Left cardiac atrium (tissue), 4 donors: Measurements from ENCODE around the gene METAP1D. TPM values are rescaled to one million over a fixed set of nuclear protein-coding genes. Genes with fewer than 3 reads are reported as not detected.
"Not testable (repeated sequence)": the region's sequence is repeated elsewhere in the genome, so short reads cannot be mapped to it uniquely, and the experiment has no call there.

Source experiments
- ATAC-seq, 2 donors: fragments of 200-7000 bp; cut with Tn5 transposase; one replicate each; pipeline ENCODE4 v1.9.1; 2020; ENCODE audit warnings: mild to moderate bottlenecking in 2 of 2, moderate library complexity in 2 of 2
- DNase-seq: peaks from one replicate; pipeline ENCODE4 v3.0.0-alpha.2; 2020
- intact Hi-C, 2 donors: fragments of 100-400 bp; cut with DNase I; formaldehyde crosslinking; loops; one replicate each; pipeline versions ENCODE4 v1.14.1 to v1.15.1; 2022 to 2023
- total RNA-seq, 2 donors: library from RNA; stranded (reverse); fragmentation: NEBNext Ultra II Directional; extraction: Animal tissue kit (Norgen Biotek cat#: 25700); gene quantifications; one replicate each; pipeline ENCODE4 v1.2.1, GENCODE V29; 2021
- donor health status: DM: no; HTN: yes; CAD: no.
- donor health status: DM: no; HTN: yes; CAD: no; lungs with severe emphysema.
- donor health status: DM: yes; HTN: yes; CAD: no.
- donor health status: Dilated cardiomyopathy.

The METAP1D gene
- total RNA-seq, 2 donors from 2014 or later: 3.4 to 5.4 TPM

GRCh38 chr2:171991027-171991426 lies 8.7 kb upstream of the METAP1D start:
- DNase-seq: no peak
- ATAC-seq: peak in 1 of 2 donors; percentile 85
- intact Hi-C loops: no loop called here

DNA sequence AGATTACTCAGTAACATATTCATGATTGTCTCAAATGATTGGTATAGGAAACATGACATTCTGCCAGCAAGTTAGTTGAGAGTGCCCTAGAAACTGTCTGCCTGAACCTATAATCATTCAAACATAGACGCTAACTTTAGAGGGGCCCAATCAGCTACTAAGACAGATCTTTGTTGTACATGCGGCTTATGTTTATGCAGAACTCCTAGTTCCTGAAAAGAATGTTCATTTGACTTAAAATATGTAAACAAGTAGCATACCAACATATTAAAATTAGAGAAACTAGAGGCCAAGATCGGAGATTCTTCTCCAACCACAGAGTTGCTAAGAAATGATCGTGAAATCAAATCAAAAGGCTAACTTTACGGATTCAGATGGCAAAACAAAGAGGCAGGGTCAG lies 4.2 kb upstream of the METAP1D start:
- ATAC-seq: no peak
- DNase-seq: no peak
- intact Hi-C loops: no loop called here

- DNase-seq (no peak), ATAC-seq (no peak)
- intact Hi-C loops: no loop called here
Observed at GRCh38 chr2:171996021-171996420, 3.7 kb upstream of the METAP1D start.

DNA sequence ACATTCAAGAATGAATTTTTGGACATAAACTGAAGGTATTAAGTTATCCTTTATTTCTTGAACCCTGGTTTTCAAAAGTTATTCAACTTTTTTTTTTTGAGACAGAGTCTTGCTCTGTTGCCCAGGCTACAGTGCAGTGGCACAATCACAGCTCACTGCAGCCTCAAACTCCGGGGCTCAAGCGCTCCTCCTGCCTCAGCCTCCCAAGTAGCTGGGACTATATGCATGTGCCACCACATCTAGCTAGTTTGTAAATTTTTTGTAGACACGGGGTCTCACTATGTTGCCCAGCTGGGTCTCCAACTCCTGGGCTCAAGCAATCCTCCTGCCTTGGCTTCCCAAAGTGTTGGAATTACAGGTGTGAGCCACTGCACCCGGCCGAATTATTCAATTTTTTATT lies 2.7 kb upstream of the METAP1D start:
- ATAC-seq, intact Hi-C loops, DNase-seq: not testable (repeated sequence)

DNA sequence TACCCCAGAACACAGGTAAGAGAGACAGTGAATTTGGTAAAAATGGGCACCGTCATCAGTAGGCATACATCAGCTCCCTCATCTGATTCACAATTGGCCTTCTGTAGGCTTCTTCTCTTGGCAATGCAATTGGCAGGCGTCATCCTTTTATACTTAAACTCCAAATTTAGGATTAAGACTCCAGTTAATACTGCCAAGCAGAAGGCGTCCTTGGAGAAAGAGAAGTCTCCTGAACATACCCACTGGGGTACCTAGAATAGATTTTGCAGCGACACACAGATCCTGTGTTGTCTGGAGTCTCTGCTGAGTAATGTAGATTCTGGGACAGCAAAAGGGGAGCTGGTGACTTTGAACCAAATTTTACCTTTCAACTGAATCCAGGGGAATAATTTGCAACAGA lies 592 bp upstream of the METAP1D start:
- intact Hi-C loops: no loop called here
- DNase-seq (no peak), ATAC-seq (peak in 1 of 2 donors; percentile 7)

GRCh38 chr2:172000696-172001361 lies 1.1 kb downstream of the METAP1D start:
- intact Hi-C loops: no loop called here
- no peak for ATAC-seq
- DNase-seq: no peak

DNA sequence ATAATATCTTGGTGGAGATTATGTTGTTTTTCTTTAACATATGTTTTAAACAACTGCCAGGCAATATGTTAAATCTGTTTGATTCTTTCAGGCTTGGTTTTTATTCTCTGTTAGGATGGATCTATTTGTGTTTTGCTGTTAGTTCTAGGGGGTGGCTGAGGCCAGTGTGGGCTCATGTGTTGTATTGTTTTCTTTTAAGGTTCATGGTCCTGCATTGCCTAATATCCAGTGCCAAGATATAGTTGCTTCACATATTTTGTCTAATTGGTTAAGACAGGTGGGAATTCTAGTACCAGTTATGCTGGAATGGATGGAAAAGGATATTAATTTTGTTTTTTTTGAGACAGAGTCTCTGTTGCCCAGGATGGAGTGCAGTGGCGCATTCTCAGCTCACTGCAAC lies 7.6 kb downstream of the METAP1D start:
- intact Hi-C loops: no loop called here
- no peak for ATAC-seq
- no peak for DNase-seq

DNA sequence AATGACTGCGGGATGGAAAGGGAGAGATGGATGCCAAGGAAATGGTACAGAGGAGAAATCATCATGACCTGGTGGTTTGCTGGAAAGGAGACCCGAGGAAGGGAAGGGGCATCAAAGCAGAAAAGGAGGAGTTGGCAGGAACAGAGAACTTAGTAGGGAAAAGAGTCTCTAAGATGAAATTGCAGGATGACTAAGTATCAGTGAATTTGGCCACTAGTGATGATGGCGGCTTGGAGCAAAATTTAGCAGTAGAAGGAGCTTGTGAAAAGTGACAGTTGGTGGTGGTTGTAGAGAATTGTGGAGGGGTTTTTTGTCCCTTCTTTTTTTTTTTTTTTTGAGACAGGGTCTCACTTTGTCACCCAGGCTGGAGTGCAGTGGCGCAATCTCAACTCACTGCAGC lies 10.1 kb downstream of the METAP1D start:
- intact Hi-C loops: no loop called here
- ATAC-seq (no peak), DNase-seq (no peak)

DNA sequence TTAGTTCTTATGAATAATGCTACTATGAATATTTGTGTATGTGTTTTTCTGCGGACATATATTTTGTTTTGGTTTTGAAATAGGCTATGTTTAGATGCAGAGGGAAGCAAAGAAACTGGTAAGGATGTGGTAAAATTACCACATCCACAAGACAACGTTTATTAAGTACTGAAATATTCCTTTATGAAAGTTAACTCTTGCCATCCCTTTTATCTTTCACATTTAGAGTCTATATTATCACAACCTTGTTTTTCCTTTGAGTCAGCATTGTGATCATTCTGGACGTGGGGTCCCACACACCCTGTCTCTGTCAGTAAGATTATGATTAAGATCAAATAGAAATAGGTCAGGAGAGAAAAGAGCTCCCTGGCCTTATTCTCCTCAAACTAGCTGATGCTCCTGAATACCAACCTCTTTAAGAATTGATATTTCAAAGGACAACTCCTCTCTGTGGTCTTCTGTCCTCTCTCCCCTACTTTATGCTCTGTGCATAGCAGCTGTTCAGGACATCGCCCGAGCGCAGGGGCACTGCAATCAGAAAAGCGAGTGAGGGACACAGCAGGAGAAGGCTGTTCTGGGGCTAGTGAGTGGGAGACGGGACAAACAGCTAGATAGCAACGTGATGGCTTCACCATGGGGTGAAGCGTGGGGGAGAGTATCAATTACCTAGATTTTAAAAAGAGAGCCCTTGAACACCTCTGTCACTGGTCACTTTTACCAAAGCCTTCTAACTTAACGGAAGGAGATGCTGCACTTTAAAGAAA lies 12.2 kb downstream of the METAP1D start:
- intact Hi-C loops: no loop called here
- DNase-seq: no peak
- no peak for ATAC-seq

- DNase-seq: no peak
- no peak for ATAC-seq
- intact Hi-C loops: no loop called here
Observed at GRCh38 chr2:172012677-172013391, 13.1 kb downstream of the METAP1D start.

GRCh38 chr2:172013396-172013795 lies 13.6 kb downstream of the METAP1D start:
- DNase-seq: no peak
- ATAC-seq: no peak
- intact Hi-C loops: no loop called here

DNA sequence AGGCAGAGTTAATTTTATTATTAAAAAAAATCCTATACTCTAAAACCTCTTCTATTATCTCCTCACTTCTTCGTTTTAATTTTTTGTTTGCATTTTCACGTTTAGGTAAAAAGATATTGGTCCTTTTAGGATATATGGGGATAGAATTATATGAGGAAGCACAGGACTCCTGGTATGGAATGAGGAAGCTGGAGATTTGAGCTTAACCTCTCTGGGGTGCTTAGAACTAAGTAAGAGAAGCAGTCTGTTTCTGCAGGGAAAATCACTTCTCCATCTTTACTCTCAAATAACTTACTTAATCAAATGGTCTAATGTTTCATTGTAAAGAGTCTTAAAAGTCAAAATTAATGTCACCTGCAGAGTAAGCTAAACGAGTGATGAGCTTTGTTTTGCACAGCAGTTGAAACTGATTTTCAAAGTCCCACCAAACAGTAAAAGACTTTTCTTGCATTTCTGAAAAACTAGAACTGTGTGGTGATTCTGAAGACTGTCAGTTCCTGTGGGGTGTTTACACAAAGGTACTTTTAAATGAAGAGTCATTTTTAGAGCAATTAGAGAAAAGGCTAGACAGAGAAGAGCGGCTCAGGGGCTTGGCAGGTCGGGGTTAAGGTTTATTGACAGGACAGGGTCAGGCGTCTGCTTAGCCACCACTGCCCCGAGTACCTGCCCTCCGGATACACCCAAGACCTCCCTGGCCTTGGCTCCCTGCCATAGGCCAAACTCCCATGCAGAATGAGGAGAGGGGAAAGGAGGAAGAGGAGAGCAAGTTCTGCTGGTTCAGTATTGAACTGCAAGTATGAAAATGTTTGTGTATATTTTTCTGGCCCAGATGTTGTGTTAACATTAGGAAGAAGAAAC lies 21.6 kb downstream of the METAP1D start:
- ATAC-seq (no peak), DNase-seq (no peak)
- intact Hi-C loops: no loop called here

DNA sequence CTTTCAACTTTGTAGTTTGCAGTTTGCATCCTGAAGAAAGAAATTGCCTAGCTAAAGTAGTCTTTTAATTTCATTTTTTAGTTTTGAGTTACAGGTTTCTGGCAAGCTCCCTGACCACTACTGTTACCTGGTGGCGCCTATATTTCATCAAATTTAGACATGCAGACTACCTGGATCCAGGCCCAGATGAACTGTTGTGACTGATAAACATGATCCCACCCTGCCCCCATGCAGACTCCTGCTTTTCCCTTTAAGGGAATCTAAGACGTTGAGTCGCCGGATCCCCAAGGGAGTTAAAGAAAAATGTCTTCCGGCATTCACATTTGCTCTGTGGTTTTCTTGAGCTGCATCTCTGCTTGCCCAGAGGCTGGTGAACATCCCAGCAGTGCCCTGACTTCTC lies 22.2 kb downstream of the METAP1D start:
- intact Hi-C loops: no loop called here

GRCh38 chr2:172031536-172031935 lies 31.8 kb downstream of the METAP1D start:
- intact Hi-C loops: no loop called here
- ATAC-seq (no peak), DNase-seq (no peak)

More for the DNA sequence above, 22.2 kb downstream of the METAP1D start:
- DNase-seq (no peak), ATAC-seq (no peak)

- DNase-seq (no peak), ATAC-seq (no peak)
- intact Hi-C loops: no loop called here
Observed at GRCh38 chr2:172038121-172038520, 38.4 kb downstream of the METAP1D start.

DNA sequence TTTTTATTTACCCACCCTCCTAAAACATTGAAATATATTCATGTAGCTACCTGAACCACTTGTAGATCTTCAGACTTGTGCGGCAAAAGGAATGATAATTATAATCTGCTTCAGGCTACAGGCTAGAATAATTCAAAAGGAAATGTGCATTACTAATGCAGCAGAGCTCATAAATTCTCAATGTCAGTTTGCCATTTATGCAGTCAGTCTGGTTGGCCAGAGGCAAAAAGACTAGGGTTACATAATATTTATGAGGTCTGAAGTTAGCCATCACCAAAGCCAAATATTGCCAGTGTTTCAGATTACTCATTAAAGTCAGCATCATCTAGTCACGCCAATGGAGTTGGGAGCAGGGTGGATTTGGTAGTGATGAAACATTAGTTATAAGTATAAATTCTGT lies 38.9 kb downstream of the METAP1D start:
- intact Hi-C loops: no loop called here
- DNase-seq: no peak
- ATAC-seq: no peak

DNA sequence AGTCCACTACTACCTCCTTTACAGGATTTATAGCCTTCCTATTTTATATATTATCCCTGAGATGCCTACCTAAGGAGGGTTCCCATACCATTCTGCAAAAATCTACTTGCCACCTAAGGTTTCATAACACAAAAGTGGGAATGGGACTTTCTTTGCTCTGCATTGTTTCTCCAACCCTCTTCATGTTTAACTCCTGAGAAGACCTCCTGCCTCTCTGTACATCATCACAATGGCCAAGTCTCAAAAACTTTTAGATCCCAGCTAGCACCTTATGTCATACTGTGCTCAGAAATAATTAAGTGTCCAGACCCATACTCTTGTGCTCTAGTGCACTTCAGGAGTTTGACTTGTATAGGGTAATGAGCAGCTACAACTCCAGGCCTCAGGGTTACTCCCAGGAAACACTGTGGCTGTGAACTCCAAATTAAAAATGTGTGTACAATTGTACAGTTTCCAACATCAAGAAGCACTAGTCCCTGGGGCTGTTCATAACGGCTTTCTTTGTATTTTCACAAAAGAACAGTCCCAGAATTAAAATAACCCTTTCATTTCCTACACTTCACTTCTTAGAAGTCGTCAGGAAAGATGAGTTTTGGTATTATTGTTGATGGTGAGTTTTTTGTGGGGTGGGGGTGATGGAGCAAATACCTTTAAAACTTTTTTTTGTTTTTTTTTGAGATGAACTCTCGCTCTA lies 39.4 kb downstream of the METAP1D start:
- intact Hi-C loops: no loop called here
- DNase-seq (no peak), ATAC-seq (no peak)

DNA sequence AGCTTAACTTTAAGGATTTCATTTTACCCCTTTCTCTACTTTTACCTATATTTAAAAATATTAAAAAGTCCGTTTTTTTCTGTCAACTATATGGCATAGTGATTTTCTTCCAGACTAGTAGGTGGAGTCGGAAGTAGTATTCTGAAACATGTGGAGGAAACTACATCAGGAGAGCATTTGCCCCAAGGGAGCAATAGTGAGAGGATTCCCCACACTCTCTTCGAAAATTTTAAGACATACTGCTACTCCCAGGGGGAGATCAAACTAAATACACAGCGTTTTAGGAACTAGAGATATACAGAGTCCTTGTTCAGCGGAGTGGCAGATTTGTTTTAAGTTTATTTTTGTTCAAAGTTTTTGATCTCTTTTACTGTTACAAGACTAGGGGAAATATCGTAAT lies 40.6 kb downstream of the METAP1D start:
- ATAC-seq (no peak), DNase-seq (no peak)
- intact Hi-C loops: no loop called here
